GM23338 (cell line): ENCODE results near the gene KRT74. TPM values are rescaled to one million over a fixed set of nuclear protein-coding genes. Genes with fewer than 3 reads are reported as not detected.

Experiments
- ATAC-seq: fragments of 200-7000 bp; cut with Tn5 transposase; 3 replicates; pipeline ENCODE4 v1.9.1; 2020
- DNase-seq: peaks from one replicate; pipeline ENCODE4 v3.0.0-alpha.2; 2015; ENCODE audit warnings: low spot score
- H2AFZ ChIP-seq: fragments of 200-600 bp; sonication (generic); 2 replicates; pipeline ENCODE4 v1.8.0; 2016; ENCODE audit warnings: antibody characterized with exemption, mild to moderate bottlenecking, moderate library complexity
- H3F3A ChIP-seq: fragments of 200-600 bp; sonication (generic); replicated peaks from 2 replicates; pipeline ENCODE4 v1.8.0; 2017; ENCODE audit warnings: antibody characterized with exemption, mixed run types, low read depth
- H3K27ac ChIP-seq: fragments of 200-600 bp; sonication (generic); 2 replicates; pipeline ENCODE4 v1.6.1; 2016; ENCODE audit warnings: low read depth
- H3K27me3 ChIP-seq: fragments of 200-600 bp; sonication (generic); 2 replicates; pipeline ENCODE4 v1.8.0; 2016; ENCODE audit warnings: mild to moderate bottlenecking, mixed run types, moderate library complexity; ENCODE audit not compliant: insufficient read depth
- H3K36me3 ChIP-seq: fragments of 200-600 bp; sonication (generic); 2 replicates; pipeline ENCODE4 v1.8.0; 2016; ENCODE audit warnings: mild to moderate bottlenecking; ENCODE audit not compliant: insufficient read depth
- H3K4me1 ChIP-seq: fragments of 200-600 bp; sonication (generic); 2 replicates; pipeline ENCODE4 v1.8.0; 2016; ENCODE audit warnings: mild to moderate bottlenecking, moderate library complexity; ENCODE audit not compliant: insufficient read depth
- H3K4me2 ChIP-seq: fragments of 200-600 bp; sonication (generic); 2 replicates; pipeline ENCODE4 v1.7.1; 2017; ENCODE audit warnings: mixed run types
- H3K4me3 ChIP-seq: fragments of 200-600 bp; sonication (generic); 2 replicates; pipeline ENCODE4 v1.6.1; 2016; ENCODE audit warnings: mixed run types
- H3K79me2 ChIP-seq: fragments of 200-600 bp; sonication (generic); replicated peaks from 2 replicates; pipeline ENCODE4 v1.8.0; 2017; ENCODE audit warnings: mild to moderate bottlenecking; ENCODE audit not compliant: insufficient read depth
- H3K9me2 ChIP-seq: fragments of 200-600 bp; sonication (generic); 2 replicates; pipeline ENCODE4 v1.8.0; 2017; ENCODE audit not compliant: insufficient read depth
- H4K20me1 ChIP-seq: fragments of 200-600 bp; sonication (generic); replicated peaks from 2 replicates; pipeline ENCODE4 v1.8.0; 2017; ENCODE audit warnings: mild to moderate bottlenecking; ENCODE audit not compliant: insufficient read depth
- H3K27ac Mint-ChIP-seq: 2 replicates; pipeline ENCODE4 v1.8.0; 2020; ENCODE audit warnings: inconsistent platforms, mild to moderate bottlenecking, moderate library complexity, mixed read lengths
- H3K27me3 Mint-ChIP-seq: 3 replicates; pipeline ENCODE4 v1.8.0; 2022; ENCODE audit warnings: low read depth, mild to moderate bottlenecking, moderate library complexity, mixed read lengths, inconsistent platforms; ENCODE audit not compliant: insufficient read depth, poor library complexity
- H3K36me3 Mint-ChIP-seq: 3 replicates; pipeline ENCODE4 v1.8.0; 2021; ENCODE audit warnings: low read depth, mild to moderate bottlenecking, inconsistent platforms, moderate library complexity, mixed read lengths
- H3K4me1 Mint-ChIP-seq: 3 replicates; pipeline ENCODE4 v1.8.0; 2020; ENCODE audit warnings: mild to moderate bottlenecking, inconsistent platforms, mixed read lengths
- H3K4me3 Mint-ChIP-seq: 3 replicates; pipeline ENCODE4 v1.8.0; 2021; ENCODE audit warnings: moderate library complexity, mild to moderate bottlenecking, inconsistent platforms, mixed read lengths
- H3K9me3 Mint-ChIP-seq: 3 replicates; pipeline ENCODE4 v1.8.0; 2020; ENCODE audit warnings: moderate library complexity, mild to moderate bottlenecking, inconsistent platforms, mixed read lengths
- CREB1 ChIP-seq: fragments of 250-450 bp; sonication (Bioruptor Pico); IDR thresholded peaks from 2 replicates; pipeline ENCODE4 v1.5.0; 2020; ENCODE audit warnings: low read depth, mild to moderate bottlenecking, moderate library complexity
- CTCF ChIP-seq, 2 experiments: fragments of 200-600 bp in 1 of 2; sonication (generic) in 1 of 2; conservative IDR thresholded peaks; 2 replicates each; pipeline versions ENCODE4 v1.5.1 to v1.6.1; 2016 to 2017; ENCODE audit warnings: antibody characterized with exemption in 2 of 2, low read depth in 2 of 2, mild to moderate bottlenecking in 2 of 2, moderate library complexity in 1 of 2
- EZH2 ChIP-seq: fragments of 200-600 bp; sonication (generic); IDR thresholded peaks from one replicate; pipeline ENCODE4 v1.8.0; 2017; ENCODE audit warnings: antibody characterized with exemption, mild to moderate bottlenecking, low read depth; ENCODE audit not compliant: unreplicated experiment
- JUNB ChIP-seq: IDR thresholded peaks from one replicate; pipeline ENCODE4 v1.6.1; 2016; ENCODE audit warnings: antibody characterized with exemption; ENCODE audit not compliant: unreplicated experiment
- NANOG ChIP-seq: IDR thresholded peaks from 2 replicates; pipeline ENCODE4 v1.6.1; 2016; ENCODE audit warnings: antibody characterized with exemption, borderline replicate concordance
- REST ChIP-seq: IDR thresholded peaks from one replicate; pipeline ENCODE4 v1.6.1; 2018; ENCODE audit warnings: antibody characterized with exemption; ENCODE audit not compliant: unreplicated experiment
- ZNF114 ChIP-seq: fragments of 250-450 bp; sonication (Bioruptor Pico); IDR thresholded peaks from 2 replicates; pipeline ENCODE4 v1.5.0; 2020; ENCODE audit warnings: mild to moderate bottlenecking, moderate library complexity
- ZNF331 ChIP-seq: fragments of 250-450 bp; sonication (Bioruptor Pico); IDR thresholded peaks from 2 replicates; pipeline ENCODE4 v1.5.0; 2020; ENCODE audit warnings: low read depth, mild to moderate bottlenecking, moderate library complexity
- ZNF462 ChIP-seq: fragments of 250-450 bp; sonication (Bioruptor Pico); IDR thresholded peaks from 2 replicates; pipeline ENCODE4 v1.5.0; 2020; ENCODE audit warnings: mild to moderate bottlenecking, moderate library complexity
- polyA plus RNA-seq: library from polyadenylated mRNA; unstranded; fragments of >200 nt; fragmentation: Nextera tagmentation; extraction: Ambion mirVana; gene quantifications from 2 replicates; pipeline ENCODE4 v1.2.1, GENCODE V29; 2016
- total RNA-seq: library from RNA; depleted of rRNA; stranded (reverse); fragments of >200 nt; shearing (Covaris generic); gene quantifications from 2 replicates; pipeline ENCODE4 v1.2.3, GENCODE V29; 2014

Gene KRT74
- total and polyA plus RNA-seq, 2 experiments from 2014 or later: not detected

- no peaks in the 10 kb centered on the region for H3K36me3 Mint-ChIP-seq
- H3K9me3 Mint-ChIP-seq: no peaks in the 10 kb centered on the region
- Histone ChIP-seq H3K27ac (no peak overlapping the region), H2AFZ (no peak overlapping the region), H3K4me2 (no peak overlapping the region), H3K4me1 (no peaks in the 10 kb centered on the region), H4K20me1 (no peaks in the 10 kb centered on the region), H3K79me2 (no peaks in the 10 kb centered on the region), H3K36me3 (no peaks in the 10 kb centered on the region), H3K27me3 (no peaks in the 10 kb centered on the region), H3K9me2 (no peaks in the 10 kb centered on the region), H3F3A (no peaks in the 10 kb centered on the region), H3K4me3 (no peak overlapping the region)
- DNase-seq: no peak
- no peak for ATAC-seq
- no peak overlapping the region for H3K4me3 Mint-ChIP-seq
- H3K27ac Mint-ChIP-seq: no peak overlapping the region
- no peaks in the 10 kb centered on the region for H3K4me1 Mint-ChIP-seq
- TF ChIP-seq REST (no peak), CTCF (conservative IDR thresholded peaks at IDR 0.05; ENCODE audit: low read depth in 2 of 2) (no peak), CREB1 (CRISPR knock-in tag) (no peak), EZH2 (no peak), ZNF462 (CRISPR knock-in tag) (no peak), ZNF114 (CRISPR knock-in tag) (no peak), ZNF331 (CRISPR knock-in tag) (no peak), NANOG (no peak), JUNB (no peak)
- H3K27me3 Mint-ChIP-seq: peaks cover 5% of the 10 kb centered on the region
These were observed 337 bp downstream of the KRT74 start for GRCh38 chr12:52573306-52573705.
